Subcutaneous adipose tissue (tissue), 4 donors: ENCODE results near the gene IL36G. TPM values are rescaled to one million over a fixed set of nuclear protein-coding genes. Genes with fewer than 3 reads are reported as not detected.

ENCODE experiments used
- CTCF ChIP-seq: fragments of 450-650 bp; IDR thresholded peaks from one replicate; pipeline ENCODE4 v1.5.1; 2016; ENCODE audit warnings: low read depth, mild to moderate bottlenecking, control low read depth, antibody characterized with exemption, moderate library complexity
- small RNA-seq: library from RNA; depleted of rRNA; stranded (forward); fragments of <200 nt; gene quantifications from one replicate; pipeline ENCODE3, GENCODE V24; 2016
- total RNA-seq, 4 donors: library from RNA; depleted of rRNA; stranded (reverse); fragments of >200 nt; gene quantifications; one replicate each; pipeline ENCODE4 v1.1.0, GENCODE V29; 2016

The IL36G gene
- total RNA-seq, 4 donors from 2014 or later, result not detected

- TF ChIP-seq CTCF, result no peak
Observed at GRCh38 chr2:113032737-113033136, 54.9 kb downstream of the IL36G start.

- TF ChIP-seq CTCF, result no peak
Observed at GRCh38 chr2:113034016-113034415, 56.2 kb downstream of the IL36G start.

Small RNA genes within 50 kb of the gene (small RNA-seq; reads per million reads assigned to genes)
- not detected for gene HMGN2P23

Other genes with a start within 250 kb of the IL36G start
- 1 to 10 TPM in 2 of 4 donors, under 1 TPM in 1, not detected in 1; 0.19 to 3.1 (median 1.5) TPM for gene CKAP2L, start 213.4 kb upstream of the IL36G start, total RNA-seq
- gene IL1A, start 193.5 kb upstream of the IL36G start, total RNA-seq, result not detected
- gene IL1B, start 141.2 kb upstream of the IL36G start, total RNA-seq, result 1 to 10 TPM in 1 of 4 donors, not detected in 3; 1.1 TPM
- gene IL37, start 66.8 kb upstream of the IL36G start, total RNA-seq, result not detected
- gene IL36A, start 27.5 kb downstream of the IL36G start, total RNA-seq, result not detected
- gene IL36B, start 74.9 kb downstream of the IL36G start, total RNA-seq, result not detected
- not detected for gene IL36RN, start 81.2 kb downstream of the IL36G start, total RNA-seq
- gene IL1F10, start 90.0 kb downstream of the IL36G start, total RNA-seq, result not detected
- 100 to 1,000 TPM in 1 of 4 donors, 1 to 10 TPM in 2, under 1 TPM in 1; 0.98 to 105 (median 6.0) TPM for gene IL1RN, start 149.6 kb downstream of the IL36G start, total RNA-seq
- 10 to 100 TPM in 1 of 4 donors, 1 to 10 TPM in 3; 2.8 to 14.8 (median 5.6) TPM for gene PSD4, start 196.0 kb downstream of the IL36G start, total RNA-seq